ENCODE measurements around the gene UACA.

The UACA gene

GRCh38 chr15:70651303-70651845 is 112.0 kb downstream of the UACA start:
- no peak for DNase-seq

DNA sequence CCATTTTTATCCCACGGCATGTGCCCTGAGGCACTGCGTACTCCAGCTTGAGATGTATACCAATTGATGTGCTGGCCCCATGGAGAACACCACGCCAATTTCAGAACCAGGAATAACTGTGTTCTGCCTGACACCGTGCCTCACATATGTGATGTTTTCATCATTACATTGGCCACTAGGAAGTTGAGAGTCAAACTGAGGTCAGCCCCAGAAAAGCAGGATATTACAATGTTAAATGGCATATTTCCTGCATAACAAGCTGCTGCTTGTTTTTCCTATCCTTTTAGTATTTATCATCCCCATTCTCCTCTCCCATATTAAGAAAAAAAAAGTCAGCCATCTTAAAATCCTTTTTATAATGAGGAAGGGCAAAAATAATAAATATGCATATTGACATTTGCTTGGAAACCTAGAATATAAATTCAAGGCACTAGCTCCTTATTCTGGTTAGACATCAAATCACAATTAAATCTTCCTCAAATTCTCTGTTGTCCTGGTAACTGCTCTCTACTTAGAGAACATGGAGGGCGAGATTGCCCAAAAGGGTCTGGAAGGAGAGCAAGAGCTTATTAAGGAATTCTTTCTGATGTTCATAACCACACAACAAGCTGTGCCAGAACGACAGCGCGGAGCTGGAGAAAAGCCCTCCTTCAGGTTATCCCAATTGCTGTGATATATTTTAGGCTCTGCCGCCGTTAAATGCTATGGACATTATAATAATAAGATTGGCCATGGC is 112.6 kb downstream of the UACA start:
- no peak for DNase-seq

- DNase-seq, result no peak
Measured at GRCh38 chr15:70647396-70647795, 116.0 kb downstream of the UACA start.

GRCh38 chr15:70646169-70646568 is 117.2 kb downstream of the UACA start:
- DNase-seq, result no peak

GRCh38 chr15:70643783-70644125 is 119.6 kb downstream of the UACA start:
- no peak for DNase-seq

DNA sequence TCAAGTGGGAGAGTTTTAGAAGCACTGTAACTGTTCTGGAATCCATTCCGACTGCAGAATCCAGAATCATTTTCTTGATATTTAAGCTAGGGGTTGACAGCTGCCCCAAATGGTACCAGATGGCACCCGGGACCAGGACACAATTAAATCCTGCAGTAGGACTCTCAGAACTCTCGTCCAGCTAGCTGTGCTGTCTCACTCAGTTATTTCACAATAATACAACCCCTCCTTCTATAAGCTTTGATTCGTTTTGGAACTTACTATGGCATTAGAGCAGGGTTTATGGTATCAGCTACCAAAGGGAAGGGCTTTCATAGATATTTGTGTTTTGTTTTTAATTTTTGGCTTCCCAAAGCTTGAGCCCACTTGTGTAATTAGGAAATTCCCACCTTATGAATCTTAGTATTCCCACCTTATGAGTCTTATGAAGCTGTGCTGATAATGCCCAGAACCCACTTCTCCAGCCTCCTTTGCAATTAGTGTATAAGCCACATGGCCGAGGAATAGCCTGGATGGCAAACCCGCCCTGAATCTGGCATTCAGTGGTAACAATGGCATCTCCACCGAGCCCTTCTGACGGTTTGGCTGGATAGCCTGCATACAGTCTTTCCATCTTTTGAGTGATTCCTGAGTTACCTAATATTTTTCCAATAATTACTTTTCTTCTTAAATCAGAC is 120.1 kb downstream of the UACA start:
- no peak for DNase-seq

DNA sequence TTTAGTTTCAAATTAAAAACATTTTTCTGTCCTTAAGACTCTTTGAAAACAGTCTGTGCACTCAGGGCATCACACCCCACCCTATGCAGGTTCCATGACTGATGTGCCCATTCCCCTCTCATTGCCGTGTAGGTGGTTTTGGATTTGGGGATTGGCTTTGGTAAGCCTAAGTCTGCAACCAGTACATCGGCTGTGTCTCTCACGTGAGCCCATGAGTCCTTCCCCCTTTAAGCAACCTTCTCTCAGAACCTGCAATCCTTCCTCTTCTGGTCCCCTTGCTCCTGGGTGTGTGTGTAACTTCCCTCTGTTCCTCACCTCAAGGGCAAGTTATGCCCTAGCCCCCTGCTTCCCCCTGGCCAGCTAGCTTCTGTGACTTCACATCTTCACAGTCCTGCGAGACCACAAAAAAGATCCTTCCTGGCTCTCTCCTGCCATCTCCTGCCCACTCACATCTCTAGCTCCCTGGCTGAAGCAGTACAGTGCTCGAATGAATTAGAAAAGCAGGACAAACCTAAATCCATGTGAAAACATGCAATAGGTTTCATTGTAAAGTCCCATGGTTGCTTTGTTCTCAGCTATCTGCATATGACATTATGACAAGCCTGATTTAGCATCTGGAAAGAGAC is 126.7 kb downstream of the UACA start:
- peak; percentile 19 for DNase-seq

DNA sequence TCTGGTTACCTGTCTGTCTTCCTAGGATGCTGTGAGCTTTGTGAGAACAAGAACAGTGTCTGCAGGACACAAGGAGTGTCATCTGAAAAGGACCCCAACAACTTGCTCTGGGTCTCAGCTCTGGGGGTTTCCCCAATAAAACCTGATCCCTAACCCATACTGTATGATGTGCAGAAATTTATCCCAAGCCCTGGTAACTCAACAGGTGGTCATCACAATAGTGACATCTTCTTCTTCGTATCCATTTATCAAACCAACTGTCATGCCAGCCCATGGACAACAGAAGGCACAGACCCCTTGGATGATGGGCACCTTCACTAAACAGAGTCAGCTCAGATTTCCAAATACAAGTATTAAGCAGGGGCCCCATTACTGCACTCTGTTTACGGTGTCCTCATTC is 127.5 kb downstream of the UACA start:
- DNase-seq, result no peak

- DNase-seq, result no peak
Measured at GRCh38 chr15:70633991-70634390, 129.4 kb downstream of the UACA start.

DNA sequence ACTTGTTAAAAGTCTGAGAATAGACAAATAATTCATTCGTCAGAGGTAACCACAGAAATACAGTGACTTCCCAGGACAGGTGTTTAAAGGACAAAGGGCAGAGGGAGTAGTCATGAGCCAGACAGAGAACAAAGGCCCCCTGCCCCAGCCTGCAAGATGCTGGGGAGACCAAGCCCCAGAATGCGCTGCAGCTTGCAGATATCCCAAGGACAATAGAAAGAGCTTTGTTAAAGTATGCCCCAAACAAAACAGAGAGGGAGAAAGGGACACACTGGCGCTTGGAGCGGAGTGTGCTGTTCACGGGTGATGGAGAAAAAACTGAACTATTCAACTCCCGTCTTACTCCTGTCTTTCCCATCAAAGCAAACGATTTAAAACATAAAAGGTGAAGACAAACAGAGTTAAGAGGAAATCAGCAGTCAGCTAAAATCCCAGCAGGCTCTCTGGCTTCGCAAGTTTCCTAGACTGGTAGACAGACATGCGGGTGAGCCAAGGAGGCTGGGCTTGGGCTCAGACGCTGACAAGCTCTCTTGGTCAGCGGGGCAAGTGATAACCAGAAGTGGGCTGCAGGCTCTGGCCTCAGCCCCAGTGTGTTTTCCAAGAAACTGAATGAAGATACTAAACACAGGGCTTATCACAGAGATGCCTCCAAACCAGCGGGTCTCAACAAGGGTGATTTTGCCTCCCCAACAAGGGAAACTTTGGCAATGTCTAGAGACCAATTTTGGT is 130.1 kb downstream of the UACA start:
- no peak for DNase-seq

- DNase-seq, result no peak
Measured at GRCh38 chr15:70632491-70633102, 130.8 kb downstream of the UACA start.

DNA sequence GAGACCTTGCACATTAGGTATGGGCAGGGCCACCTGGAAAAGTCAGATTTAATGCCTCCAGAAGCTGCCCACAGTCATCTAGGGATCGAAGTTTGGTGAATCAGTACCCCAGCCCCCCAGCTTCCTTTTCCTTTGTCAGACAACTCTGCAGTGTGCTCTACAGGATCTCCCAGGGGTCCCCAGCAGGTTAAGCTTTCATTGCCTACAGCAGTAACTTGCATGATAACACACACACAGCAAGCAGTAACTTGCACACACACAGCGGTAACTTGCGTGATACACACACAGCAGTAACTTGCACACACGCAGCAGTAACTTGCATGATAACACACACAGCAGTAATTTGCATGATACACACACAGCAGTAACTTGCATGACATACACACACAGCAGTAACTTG is 131.3 kb downstream of the UACA start:
- no peak for DNase-seq

GRCh38 chr15:70629735-70630273 is 133.6 kb downstream of the UACA start:
- no peak for DNase-seq

DNA sequence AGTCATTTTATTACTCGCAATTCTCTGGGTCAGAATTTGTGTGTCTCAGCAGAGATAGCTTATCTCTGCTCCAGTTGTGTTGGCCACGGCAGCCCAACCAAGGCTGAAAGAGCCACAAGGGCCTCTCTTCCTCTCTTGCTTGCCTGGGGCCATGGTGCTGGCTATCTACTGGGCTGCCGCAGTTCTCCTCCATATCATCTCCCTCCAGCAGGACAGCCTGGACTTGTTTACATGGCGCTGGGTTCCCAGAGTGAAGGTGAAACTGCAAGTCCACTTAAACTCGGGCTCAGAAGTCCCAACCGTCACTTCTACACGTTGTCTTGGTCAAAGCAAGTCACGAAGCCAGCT is 134.8 kb downstream of the UACA start:
- no peak for DNase-seq

- DNase-seq, result no peak
Measured at GRCh38 chr15:70627734-70628548, 135.4 kb downstream of the UACA start.

GRCh38 chr15:70627322-70627721 is 136.0 kb downstream of the UACA start:
- no peak for DNase-seq

DNA sequence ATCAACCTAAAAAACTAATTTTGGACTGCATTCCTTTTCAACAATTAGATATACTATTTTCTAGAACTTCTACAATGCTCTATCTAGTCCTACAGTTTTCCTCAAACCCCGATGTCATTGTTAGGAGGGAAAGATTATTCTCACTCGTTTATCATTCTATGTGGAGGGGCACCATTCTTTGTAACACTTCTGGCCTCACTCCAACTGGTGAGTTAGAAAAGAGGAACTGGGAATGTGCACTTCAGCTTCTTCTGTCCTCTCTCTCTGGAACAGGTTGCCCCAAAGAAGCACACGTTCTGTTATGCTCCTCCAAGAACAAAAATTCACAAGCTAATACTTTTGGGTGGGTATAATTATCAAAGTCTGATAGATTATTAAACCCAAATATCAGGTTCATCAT is 137.9 kb downstream of the UACA start:
- DNase-seq, result no peak

DNA sequence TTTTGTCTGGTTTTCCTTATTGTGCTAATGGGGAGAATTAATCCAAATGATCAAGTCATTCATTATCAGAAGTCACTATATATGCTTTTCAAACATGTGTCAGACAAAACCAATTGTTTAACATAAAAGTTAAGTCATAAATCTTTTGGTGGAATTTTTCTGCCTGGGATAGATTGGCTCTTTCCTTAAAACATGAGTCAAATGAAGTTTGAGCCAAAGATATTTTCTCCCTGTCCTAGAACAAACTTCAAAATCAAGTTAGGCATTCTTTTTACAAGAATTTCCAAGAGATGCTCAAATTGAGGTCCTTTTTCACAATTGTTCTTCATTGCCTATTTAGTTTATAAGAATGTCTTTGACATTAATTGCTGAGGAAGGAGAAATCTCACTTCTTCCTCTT is 138.3 kb downstream of the UACA start:
- DNase-seq, result no peak

DNA sequence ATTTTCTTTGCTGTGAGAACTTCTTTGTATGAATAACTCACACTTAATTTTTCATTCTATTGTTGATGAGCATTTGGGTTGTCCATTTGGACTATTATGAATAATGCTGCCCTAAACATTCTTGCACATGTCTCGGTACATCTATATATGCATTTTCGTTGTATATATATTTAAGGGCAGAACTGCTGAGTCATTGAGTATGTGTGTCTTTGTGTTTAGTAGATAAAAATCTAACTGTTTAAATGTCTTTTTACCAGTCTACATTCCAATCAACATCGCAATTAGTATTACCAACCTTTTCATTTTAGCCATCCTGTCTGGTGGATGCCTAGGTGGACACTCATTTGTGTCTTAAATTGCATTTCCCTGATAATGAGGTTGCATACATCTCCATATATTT is 144.4 kb downstream of the UACA start:
- DNase-seq, result no peak

- no peak for DNase-seq
Measured at GRCh38 chr15:70617911-70618287, 145.5 kb downstream of the UACA start.

GRCh38 chr15:70617076-70617910 is 146.1 kb downstream of the UACA start:
- DNase-seq, result peak; percentile 35

Data from NCI-H226 (cell line).